Liver (tissue), 3 donors: ENCODE results near the gene PGAP6.

ENCODE experiments used
- ATF3 ChIP-seq: IDR thresholded peaks from 2 replicates; pipeline ENCODE4 v1.6.1; 2016; ENCODE audit warnings: antibody characterized with exemption
- FOXA1 ChIP-seq: IDR thresholded peaks from 2 replicates; pipeline ENCODE4 v1.6.1; 2016; ENCODE audit warnings: antibody characterized with exemption
- JUND ChIP-seq, 2 donors: IDR thresholded peaks; 2 replicates each; pipeline ENCODE4 v1.6.1; 2016; ENCODE audit warnings: antibody characterized with exemption in 2 of 2
- MAX ChIP-seq: IDR thresholded peaks from 2 replicates; pipeline ENCODE4 v1.6.1; 2016; ENCODE audit warnings: antibody characterized with exemption
- RAD21 ChIP-seq, 2 donors: IDR thresholded peaks; 2 replicates each; pipeline ENCODE4 v1.6.1; 2016; ENCODE audit warnings: antibody characterized with exemption in 2 of 2, mild to moderate bottlenecking in 2 of 2
- RXRA ChIP-seq, 2 donors: IDR thresholded peaks; 2 replicates each; pipeline ENCODE4 v1.6.1; 2017 to 2018; ENCODE audit warnings: antibody characterized with exemption in 2 of 2, mild to moderate bottlenecking in 1 of 2
- SP1 ChIP-seq: IDR thresholded peaks from 2 replicates; pipeline ENCODE4 v1.6.1; 2018; ENCODE audit warnings: antibody characterized with exemption, mild to moderate bottlenecking
- TAF1 ChIP-seq: conservative IDR thresholded peaks from 2 replicates; pipeline ENCODE4 v1.6.1; 2016; ENCODE audit warnings: antibody characterized with exemption, mild to moderate bottlenecking
- ZBTB33 ChIP-seq: IDR thresholded peaks from 2 replicates; pipeline ENCODE4 v1.6.1; 2016; ENCODE audit warnings: antibody characterized with exemption
- TF ChIP-seq, protein P1 (sequence below): fragments of 150-350 bp; IDR thresholded peaks from 2 replicates; pipeline ENCODE4 v1.5.1; 2017; ENCODE audit warnings: improper control_type of control experiment, low read depth, low read length; ENCODE audit not compliant: missing input control
- TF ChIP-seq, protein P2 (sequence below): IDR thresholded peaks from 2 replicates; pipeline ENCODE4 v1.6.1; 2016; ENCODE audit warnings: antibody characterized with exemption, mild to moderate bottlenecking
- donor health status: healthy.
- donor health status: healthy.

- TF ChIP-seq, protein P1, sequence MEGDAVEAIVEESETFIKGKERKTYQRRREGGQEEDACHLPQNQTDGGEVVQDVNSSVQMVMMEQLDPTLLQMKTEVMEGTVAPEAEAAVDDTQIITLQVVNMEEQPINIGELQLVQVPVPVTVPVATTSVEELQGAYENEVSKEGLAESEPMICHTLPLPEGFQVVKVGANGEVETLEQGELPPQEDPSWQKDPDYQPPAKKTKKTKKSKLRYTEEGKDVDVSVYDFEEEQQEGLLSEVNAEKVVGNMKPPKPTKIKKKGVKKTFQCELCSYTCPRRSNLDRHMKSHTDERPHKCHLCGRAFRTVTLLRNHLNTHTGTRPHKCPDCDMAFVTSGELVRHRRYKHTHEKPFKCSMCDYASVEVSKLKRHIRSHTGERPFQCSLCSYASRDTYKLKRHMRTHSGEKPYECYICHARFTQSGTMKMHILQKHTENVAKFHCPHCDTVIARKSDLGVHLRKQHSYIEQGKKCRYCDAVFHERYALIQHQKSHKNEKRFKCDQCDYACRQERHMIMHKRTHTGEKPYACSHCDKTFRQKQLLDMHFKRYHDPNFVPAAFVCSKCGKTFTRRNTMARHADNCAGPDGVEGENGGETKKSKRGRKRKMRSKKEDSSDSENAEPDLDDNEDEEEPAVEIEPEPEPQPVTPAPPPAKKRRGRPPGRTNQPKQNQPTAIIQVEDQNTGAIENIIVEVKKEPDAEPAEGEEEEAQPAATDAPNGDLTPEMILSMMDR: no peak
- TF ChIP-seq RXRA (IDR thresholded peaks at IDR 0.05) (no peak), TAF1 (no peak), RAD21 (IDR thresholded peaks at IDR 0.05) (no peak), ZBTB33 (no peak), SP1 (no peak), FOXA1 (no peak), JUND (IDR thresholded peaks at IDR 0.05) (no peak), ATF3 (no peak), MAX (no peak)
- TF ChIP-seq, protein P2, sequence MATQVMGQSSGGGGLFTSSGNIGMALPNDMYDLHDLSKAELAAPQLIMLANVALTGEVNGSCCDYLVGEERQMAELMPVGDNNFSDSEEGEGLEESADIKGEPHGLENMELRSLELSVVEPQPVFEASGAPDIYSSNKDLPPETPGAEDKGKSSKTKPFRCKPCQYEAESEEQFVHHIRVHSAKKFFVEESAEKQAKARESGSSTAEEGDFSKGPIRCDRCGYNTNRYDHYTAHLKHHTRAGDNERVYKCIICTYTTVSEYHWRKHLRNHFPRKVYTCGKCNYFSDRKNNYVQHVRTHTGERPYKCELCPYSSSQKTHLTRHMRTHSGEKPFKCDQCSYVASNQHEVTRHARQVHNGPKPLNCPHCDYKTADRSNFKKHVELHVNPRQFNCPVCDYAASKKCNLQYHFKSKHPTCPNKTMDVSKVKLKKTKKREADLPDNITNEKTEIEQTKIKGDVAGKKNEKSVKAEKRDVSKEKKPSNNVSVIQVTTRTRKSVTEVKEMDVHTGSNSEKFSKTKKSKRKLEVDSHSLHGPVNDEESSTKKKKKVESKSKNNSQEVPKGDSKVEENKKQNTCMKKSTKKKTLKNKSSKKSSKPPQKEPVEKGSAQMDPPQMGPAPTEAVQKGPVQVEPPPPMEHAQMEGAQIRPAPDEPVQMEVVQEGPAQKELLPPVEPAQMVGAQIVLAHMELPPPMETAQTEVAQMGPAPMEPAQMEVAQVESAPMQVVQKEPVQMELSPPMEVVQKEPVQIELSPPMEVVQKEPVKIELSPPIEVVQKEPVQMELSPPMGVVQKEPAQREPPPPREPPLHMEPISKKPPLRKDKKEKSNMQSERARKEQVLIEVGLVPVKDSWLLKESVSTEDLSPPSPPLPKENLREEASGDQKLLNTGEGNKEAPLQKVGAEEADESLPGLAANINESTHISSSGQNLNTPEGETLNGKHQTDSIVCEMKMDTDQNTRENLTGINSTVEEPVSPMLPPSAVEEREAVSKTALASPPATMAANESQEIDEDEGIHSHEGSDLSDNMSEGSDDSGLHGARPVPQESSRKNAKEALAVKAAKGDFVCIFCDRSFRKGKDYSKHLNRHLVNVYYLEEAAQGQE: no peak
These were observed at the start of gene PGAP6 for GRCh38 chr16:381789-382717.
